NB4 (cell line): Measurements from ENCODE around the gene TAC4.

Source experiments
- DNase-seq: peaks from one replicate; pipeline ENCODE4 v3.0.0; 2010; ENCODE audit warnings: low read depth
- H3K4me3 ChIP-seq: one replicate; pipeline ENCODE4 v1.5.1; 2011; ENCODE audit warnings: mild to moderate bottlenecking, low read depth, low read length, moderate library complexity
- MYC ChIP-seq: IDR thresholded peaks from 2 replicates; pipeline ENCODE4 v1.6.1; 2011; ENCODE audit warnings: low read depth, low read length
- POLR2A ChIP-seq: IDR thresholded peaks from 2 replicates; pipeline ENCODE4 v1.6.1; 2011; ENCODE audit warnings: mild to moderate bottlenecking; ENCODE audit not compliant: insufficient read length; ENCODE audit errors: extremely low read depth
- TF ChIP-seq, protein P1 (sequence below): IDR thresholded peaks from 2 replicates; pipeline ENCODE4 v1.6.1; 2011; ENCODE audit warnings: low read depth, low read length
- TF ChIP-seq, protein P2 (sequence below): IDR thresholded peaks from one replicate; pipeline ENCODE4 v1.5.1; 2012; ENCODE audit warnings: low read depth, low read length

Gene TAC4

DNA sequence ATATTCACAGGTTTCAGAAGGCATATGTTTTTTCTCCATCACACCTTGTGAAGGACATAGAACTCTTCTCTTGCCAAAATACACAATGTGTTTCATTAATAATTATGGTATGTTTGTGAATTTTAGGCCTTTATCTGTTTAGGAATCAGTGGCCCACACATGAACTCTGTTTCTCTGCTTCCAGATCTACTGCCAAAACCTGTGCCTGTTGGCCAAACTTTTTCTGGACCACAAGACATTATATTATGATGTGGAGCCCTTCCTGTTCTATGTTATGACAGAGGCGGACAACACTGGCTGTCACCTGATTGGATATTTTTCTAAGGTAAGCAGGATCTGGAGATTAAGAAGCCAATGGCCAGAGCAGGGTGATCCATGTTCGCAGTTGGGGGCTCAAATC, 26.4 kb downstream of the TAC4 start:
- TF ChIP-seq MYC (no peak), POLR2A (no peak)
- TF ChIP-seq, protein P1, sequence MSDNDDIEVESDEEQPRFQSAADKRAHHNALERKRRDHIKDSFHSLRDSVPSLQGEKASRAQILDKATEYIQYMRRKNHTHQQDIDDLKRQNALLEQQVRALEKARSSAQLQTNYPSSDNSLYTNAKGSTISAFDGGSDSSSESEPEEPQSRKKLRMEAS = no peak
- TF ChIP-seq, protein P2, sequence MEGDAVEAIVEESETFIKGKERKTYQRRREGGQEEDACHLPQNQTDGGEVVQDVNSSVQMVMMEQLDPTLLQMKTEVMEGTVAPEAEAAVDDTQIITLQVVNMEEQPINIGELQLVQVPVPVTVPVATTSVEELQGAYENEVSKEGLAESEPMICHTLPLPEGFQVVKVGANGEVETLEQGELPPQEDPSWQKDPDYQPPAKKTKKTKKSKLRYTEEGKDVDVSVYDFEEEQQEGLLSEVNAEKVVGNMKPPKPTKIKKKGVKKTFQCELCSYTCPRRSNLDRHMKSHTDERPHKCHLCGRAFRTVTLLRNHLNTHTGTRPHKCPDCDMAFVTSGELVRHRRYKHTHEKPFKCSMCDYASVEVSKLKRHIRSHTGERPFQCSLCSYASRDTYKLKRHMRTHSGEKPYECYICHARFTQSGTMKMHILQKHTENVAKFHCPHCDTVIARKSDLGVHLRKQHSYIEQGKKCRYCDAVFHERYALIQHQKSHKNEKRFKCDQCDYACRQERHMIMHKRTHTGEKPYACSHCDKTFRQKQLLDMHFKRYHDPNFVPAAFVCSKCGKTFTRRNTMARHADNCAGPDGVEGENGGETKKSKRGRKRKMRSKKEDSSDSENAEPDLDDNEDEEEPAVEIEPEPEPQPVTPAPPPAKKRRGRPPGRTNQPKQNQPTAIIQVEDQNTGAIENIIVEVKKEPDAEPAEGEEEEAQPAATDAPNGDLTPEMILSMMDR = no peak
- no peak for DNase-seq
- H3K4me3 ChIP-seq = no peak overlapping the region

DNA sequence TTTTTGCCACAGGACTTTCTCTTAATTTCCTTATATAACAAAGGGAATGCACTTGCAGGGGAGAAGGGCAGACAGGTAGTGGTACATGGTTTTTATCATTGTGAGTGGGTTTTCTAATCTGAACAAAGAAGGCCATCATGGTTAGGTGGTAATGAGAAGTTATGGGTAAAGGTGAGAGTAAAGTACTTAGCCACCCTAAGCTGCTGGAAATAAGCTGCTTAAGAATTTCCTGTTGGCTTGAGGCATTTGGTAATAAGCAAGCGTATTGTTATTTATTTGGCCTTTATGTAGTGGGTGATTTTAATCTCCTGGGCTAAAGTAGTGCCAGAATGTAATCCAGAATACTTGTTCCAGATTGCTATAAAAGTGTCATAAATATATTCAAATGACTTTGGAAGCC, 27.1 kb downstream of the TAC4 start:
- no peak for DNase-seq

DNA sequence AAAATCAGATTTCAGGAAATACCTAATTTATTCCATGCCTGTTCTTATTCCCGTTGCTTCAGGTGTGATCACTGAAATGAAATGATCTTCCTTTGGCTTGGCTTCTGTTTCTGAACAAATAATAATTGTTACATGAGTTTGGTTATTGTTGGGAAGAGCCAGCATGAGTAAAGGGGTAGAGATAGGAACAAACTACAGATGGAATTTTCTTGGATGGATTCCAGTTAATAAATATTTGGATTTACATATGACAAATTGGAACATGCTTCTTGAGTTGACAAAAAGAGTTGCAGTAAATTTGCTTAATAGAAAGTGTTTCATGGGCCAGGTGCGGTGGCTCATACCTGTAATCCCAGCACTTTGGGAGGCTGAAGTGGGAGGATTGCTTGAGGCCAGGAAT, 28.2 kb downstream of the TAC4 start:
- TF ChIP-seq POLR2A (no peak), MYC (no peak)
- TF ChIP-seq, protein P1 = no peak
- TF ChIP-seq, protein P2 = no peak
- no peak overlapping the region for H3K4me3 ChIP-seq
- DNase-seq = no peak

More for the DNA sequence above, 27.1 kb downstream of the TAC4 start:
- TF ChIP-seq POLR2A (no peak), MYC (no peak)
- TF ChIP-seq, protein P2 = no peak
- TF ChIP-seq, protein P1 = no peak
- no peak overlapping the region for H3K4me3 ChIP-seq

DNA sequence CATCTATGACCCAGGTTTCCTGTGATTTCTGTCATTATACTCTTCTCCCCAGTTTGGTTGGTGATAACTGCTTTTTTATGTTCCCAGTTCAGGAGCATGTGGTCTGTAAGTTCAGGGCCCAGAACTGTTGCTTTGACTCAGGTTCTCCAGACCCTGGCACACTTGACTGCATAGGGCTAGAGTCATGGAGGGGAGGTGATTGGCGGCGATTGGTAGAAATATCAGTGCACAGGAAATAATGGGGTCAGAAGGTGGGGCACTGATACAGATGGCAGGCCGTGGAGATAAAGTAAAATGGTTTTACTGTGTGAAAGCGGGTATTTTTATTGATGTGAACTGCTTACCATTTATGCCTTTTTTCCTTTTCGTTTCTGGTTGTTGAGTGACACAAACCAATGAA, 28.7 kb downstream of the TAC4 start:
- TF ChIP-seq, protein P1 = no peak
- no peak for TF ChIP-seq MYC
- TF ChIP-seq, protein P2 = no peak
- no peak for TF ChIP-seq POLR2A
- no peak for DNase-seq
- no peak overlapping the region for H3K4me3 ChIP-seq

DNA sequence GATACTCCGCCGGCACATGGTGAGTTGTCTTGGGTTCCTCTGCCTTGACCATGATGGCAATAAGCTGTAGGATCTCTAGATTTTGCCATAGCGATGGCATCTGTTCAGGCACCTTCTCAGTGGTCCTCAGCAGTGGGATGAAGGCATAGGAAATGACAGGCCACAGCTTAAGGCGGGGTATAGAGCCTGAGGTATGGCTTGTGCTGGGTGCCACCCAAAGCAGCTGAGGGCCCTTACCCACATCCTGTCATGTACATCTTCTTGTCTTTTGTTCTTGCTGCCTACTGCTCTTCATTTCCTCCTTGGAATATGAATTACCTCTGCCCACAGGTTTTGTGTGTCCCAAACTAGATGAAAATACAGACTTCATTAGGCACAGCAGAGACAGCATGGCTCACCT, 29.9 kb downstream of the TAC4 start:
- no peak for DNase-seq
- H3K4me3 ChIP-seq = no peak overlapping the region
- TF ChIP-seq, protein P2 = no peak
- TF ChIP-seq, protein P1 = no peak
- TF ChIP-seq POLR2A = no peak
- no peak for TF ChIP-seq MYC

DNA sequence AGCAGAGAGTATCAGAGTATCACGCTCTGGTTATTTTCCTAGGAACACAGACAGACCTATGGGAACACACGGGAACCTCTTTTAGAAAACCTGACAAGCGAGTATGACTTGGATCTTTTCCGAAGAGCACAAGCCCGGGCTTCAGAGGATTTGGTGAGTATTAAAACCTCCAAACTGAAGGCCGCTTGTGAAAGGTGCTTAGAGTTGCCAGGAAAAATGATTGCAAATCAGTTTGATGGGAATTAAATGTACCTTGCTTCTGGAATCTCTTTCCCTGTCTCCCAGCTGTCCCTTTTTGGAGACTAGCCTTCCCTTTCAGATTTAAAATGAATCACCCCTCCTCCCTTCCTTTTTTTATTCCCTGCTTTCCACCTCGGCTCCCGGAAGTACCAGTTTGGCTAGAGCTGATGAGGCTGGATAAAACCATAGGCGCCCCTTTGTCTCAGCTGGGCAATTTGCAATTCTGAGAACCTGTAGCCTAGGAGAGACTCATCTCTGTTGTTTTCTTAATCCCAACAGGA, 32.0 kb downstream of the TAC4 start:
- no peak for DNase-seq
- TF ChIP-seq MYC = no peak
- TF ChIP-seq POLR2A = no peak
- TF ChIP-seq, protein P1 = no peak
- TF ChIP-seq, protein P2 = no peak
- H3K4me3 ChIP-seq = no peak overlapping the region
